ENCODE results near the gene C16orf90.

- TF ChIP-seq CTCF (IDR thresholded peaks at IDR 0.05) (no peak), EP300 (IDR thresholded peaks at IDR 0.05) (no peak), POLR2AphosphoS5 (IDR thresholded peaks at IDR 0.05) (no peak), POLR2A (IDR thresholded peaks at IDR 0.05) (no peak)
Observed at GRCh38 chr16:3536271-3536731, 41.0 kb upstream of the C16orf90 start.

Data from upper lobe of left lung (tissue), 4 donors.